Tibial artery (tissue), 4 donors: ENCODE measurements around the gene GJA3.

Source experiments
- DNase-seq, 2 donors: peaks; one replicate each; pipeline ENCODE4 v3.0.0-alpha.2; 2019
- H3K27ac ChIP-seq, 2 donors: fragments of 200-600 bp; sonication (generic) in 1 of 2; 1 replicate in 1 of 2; 2 replicates in 1 of 2; pipeline ENCODE4 v1.5.1; 2018 to 2019; ENCODE audit warnings: mild to moderate bottlenecking in 1 of 2
- H3K27me3 ChIP-seq, 2 donors: fragments of 200-600 bp; sonication (generic) in 1 of 2; one replicate each; pipeline versions ENCODE4 v1.5.1 to v1.6.0; 2016 to 2019
- H3K36me3 ChIP-seq, 3 donors: fragments of 200-600 bp; sonication (generic) in 2 of 3; one replicate each; pipeline ENCODE4 v1.5.1; 2016 to 2019; ENCODE audit warnings: mild to moderate bottlenecking in 2 of 3
- H3K4me1 ChIP-seq, 4 donors: fragments of 200-600 bp; sonication (generic) in 2 of 4; 1 replicate in 3 of 4; 2 replicates in 1 of 4; pipeline ENCODE4 v1.5.1; 2016 to 2019
- H3K4me3 ChIP-seq, 2 donors: fragments of 200-600 bp; sonication (generic) in 1 of 2; 1 replicate in 1 of 2; 2 replicates in 1 of 2; pipeline ENCODE4 v1.5.1; 2018 to 2019; ENCODE audit warnings: mild to moderate bottlenecking in 2 of 2
- H3K9me3 ChIP-seq, 3 donors: fragments of 200-600 bp; sonication (generic) in 1 of 3; one replicate each; pipeline ENCODE4 v1.5.1; 2016 to 2019
- intact Hi-C: fragments of 100-400 bp; cut with DNase I; formaldehyde crosslinking; loops from one replicate; pipeline ENCODE4 v1.15.0; 2023; ENCODE audit warnings: low total_unique reads
- TF ChIP-seq, protein P1 (sequence below), 2 experiments: fragments of 200-600 bp in 1 of 2; fragments of 450-650 bp in 1 of 2; IDR thresholded peaks; one replicate each; pipeline ENCODE4 v1.5.1; 2017 to 2019; ENCODE audit warnings: antibody characterized with exemption in 2 of 2, mild to moderate bottlenecking in 1 of 2, moderate library complexity in 1 of 2

Gene GJA3

DNA sequence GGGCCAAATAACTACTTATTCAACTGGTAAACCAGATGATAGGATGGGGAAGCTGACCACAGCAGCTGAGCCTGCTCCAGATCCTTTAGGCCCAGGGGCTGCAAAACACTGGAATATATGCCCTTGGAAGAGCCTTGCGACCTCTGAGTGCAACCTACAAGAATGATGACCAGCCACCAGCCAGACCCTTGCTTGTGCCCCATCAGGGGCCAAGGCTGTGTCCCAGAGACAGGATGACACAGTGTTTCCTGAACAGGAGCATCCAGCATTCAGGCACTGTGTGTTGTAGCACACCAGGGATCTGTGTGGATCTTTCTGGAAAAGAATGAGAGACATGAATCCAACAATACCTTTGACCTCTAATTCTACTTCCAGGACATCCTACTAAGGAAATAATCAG lies 14.5 kb downstream of the GJA3 start:
- H3K27me3 ChIP-seq, result peaks cover 0 to 68% of the 10 kb centered on the region in 2 donors

DNA sequence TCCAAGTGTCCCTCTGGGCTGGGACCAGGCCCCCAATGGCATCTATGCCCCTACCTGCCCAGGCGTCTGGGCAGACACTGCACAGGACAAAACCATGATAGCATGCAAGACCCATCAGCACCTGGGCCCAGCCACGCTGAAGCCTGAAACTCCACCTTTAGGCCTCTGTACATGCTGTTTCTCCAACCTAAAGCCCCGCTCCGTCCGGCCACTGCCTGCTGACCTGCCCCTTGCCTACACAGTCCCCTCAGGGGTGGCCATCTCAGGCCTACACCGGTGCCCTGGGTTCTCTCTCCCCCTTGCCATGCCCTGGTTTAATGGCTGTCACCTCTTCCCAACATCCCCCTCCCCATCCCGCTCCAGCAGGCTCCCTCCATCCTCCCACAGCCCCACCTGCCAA lies 15.3 kb downstream of the GJA3 start:
- H3K4me3 ChIP-seq, result no peak overlapping the region
- peaks cover 0 to 8% (median 6%) of the 10 kb centered on the region in 4 donors for H3K4me1 ChIP-seq
- no peak for DNase-seq
- TF ChIP-seq, protein P1, sequence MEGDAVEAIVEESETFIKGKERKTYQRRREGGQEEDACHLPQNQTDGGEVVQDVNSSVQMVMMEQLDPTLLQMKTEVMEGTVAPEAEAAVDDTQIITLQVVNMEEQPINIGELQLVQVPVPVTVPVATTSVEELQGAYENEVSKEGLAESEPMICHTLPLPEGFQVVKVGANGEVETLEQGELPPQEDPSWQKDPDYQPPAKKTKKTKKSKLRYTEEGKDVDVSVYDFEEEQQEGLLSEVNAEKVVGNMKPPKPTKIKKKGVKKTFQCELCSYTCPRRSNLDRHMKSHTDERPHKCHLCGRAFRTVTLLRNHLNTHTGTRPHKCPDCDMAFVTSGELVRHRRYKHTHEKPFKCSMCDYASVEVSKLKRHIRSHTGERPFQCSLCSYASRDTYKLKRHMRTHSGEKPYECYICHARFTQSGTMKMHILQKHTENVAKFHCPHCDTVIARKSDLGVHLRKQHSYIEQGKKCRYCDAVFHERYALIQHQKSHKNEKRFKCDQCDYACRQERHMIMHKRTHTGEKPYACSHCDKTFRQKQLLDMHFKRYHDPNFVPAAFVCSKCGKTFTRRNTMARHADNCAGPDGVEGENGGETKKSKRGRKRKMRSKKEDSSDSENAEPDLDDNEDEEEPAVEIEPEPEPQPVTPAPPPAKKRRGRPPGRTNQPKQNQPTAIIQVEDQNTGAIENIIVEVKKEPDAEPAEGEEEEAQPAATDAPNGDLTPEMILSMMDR (IDR thresholded peaks at IDR 0.05), result no peak
- H3K36me3 ChIP-seq, result no peaks in the 10 kb centered on the region
- peaks cover 0 to 62% of the 10 kb centered on the region in 2 donors for H3K27me3 ChIP-seq
- no peaks in the 10 kb centered on the region for H3K9me3 ChIP-seq
- H3K27ac ChIP-seq, result no peak overlapping the region
- intact Hi-C loops, result no loop called here

More for the DNA sequence above, 14.5 kb downstream of the GJA3 start:
- H3K36me3 ChIP-seq, result no peaks in the 10 kb centered on the region
- peaks cover 0 to 8% (median 6%) of the 10 kb centered on the region in 4 donors for H3K4me1 ChIP-seq
- DNase-seq, result no peak
- H3K4me3 ChIP-seq, result no peak overlapping the region
- no peaks in the 10 kb centered on the region for H3K9me3 ChIP-seq
- H3K27ac ChIP-seq, result no peak overlapping the region
- intact Hi-C loops, result no loop called here
- TF ChIP-seq, protein P1 (IDR thresholded peaks at IDR 0.05), result no peak

DNA sequence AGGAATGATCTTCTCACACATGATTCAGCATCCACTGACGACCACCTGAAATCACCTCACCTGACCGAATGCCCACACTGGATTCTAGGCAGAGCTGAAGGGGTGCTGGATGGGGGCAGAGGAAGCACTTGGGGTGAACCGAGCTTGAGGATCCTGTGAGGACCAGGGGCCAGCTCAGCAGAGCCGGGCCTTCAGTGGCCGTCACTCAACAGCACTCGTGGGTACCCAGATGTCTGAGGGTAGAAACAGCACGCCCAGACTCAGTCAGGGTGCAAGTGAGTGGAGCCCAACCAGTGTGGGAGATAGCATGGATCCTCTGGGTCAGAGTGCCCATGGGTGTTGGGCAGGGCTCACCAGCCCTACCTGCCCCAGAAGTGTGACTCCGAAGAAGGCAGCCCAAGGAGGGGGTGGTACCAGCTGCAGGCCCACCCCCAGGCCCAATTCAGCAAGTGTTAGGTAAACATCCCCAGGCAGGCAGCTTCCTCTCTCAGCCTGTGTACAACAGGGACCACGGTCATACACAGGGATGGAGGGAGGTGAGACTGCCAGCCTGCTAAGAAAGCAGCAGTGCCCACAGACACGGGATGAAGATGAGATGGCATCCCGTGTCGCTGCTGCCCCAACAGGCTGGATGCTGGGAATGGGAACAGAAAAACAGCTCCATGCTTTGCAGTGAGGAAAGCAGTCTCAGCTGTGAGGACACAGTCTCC lies 16.6 kb downstream of the GJA3 start:
- intact Hi-C loops, result no loop called here
- H3K9me3 ChIP-seq, result no peaks in the 10 kb centered on the region
- H3K27ac ChIP-seq, result no peak overlapping the region
- H3K36me3 ChIP-seq, result no peaks in the 10 kb centered on the region
- TF ChIP-seq, protein P1 (IDR thresholded peaks at IDR 0.05), result no peak
- peaks cover 0 to 58% of the 10 kb centered on the region in 2 donors for H3K27me3 ChIP-seq
- DNase-seq, result no peak
- H3K4me1 ChIP-seq, result peaks cover 0 to 8% (median 6%) of the 10 kb centered on the region in 4 donors
- H3K4me3 ChIP-seq, result no peak overlapping the region

DNA sequence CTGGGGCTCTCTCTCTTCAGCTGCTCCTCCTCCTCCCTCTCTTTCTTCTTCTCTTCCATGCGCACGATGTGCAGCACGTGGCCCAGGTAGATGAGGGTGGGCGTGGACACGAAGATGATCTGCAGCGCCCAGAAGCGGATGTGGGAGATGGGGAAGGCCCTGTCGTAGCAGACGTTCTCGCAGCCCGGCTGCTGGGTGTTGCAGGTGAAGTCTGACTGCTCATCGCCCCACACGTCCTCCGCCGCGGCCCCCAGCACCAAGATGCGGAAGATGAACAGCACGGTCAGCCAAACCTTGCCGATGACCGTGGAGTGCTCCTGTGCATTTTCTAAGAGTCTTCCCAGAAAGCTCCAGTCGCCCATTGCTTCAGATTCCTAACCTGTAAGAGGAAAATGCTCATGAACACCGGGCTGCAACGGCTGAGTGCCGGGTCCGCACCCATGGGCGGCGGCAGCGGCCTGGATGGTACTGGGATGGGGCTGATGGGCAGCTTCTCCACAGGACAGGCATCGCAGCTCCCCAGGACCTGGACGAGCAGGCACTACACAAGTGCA lies 17.8 kb downstream of the GJA3 start:
- intact Hi-C loops, result no loop called here
- DNase-seq, result no peak
- H3K27me3 ChIP-seq, result peaks cover 0 to 56% of the 10 kb centered on the region in 2 donors
- TF ChIP-seq, protein P1 (IDR thresholded peaks at IDR 0.05), result no peak
- H3K4me1 ChIP-seq, result peaks cover 0 to 8% (median 6%) of the 10 kb centered on the region in 4 donors
- no peaks in the 10 kb centered on the region for H3K36me3 ChIP-seq
- no peak overlapping the region for H3K4me3 ChIP-seq
- no peaks in the 10 kb centered on the region for H3K9me3 ChIP-seq
- H3K27ac ChIP-seq, result no peak overlapping the region

DNA sequence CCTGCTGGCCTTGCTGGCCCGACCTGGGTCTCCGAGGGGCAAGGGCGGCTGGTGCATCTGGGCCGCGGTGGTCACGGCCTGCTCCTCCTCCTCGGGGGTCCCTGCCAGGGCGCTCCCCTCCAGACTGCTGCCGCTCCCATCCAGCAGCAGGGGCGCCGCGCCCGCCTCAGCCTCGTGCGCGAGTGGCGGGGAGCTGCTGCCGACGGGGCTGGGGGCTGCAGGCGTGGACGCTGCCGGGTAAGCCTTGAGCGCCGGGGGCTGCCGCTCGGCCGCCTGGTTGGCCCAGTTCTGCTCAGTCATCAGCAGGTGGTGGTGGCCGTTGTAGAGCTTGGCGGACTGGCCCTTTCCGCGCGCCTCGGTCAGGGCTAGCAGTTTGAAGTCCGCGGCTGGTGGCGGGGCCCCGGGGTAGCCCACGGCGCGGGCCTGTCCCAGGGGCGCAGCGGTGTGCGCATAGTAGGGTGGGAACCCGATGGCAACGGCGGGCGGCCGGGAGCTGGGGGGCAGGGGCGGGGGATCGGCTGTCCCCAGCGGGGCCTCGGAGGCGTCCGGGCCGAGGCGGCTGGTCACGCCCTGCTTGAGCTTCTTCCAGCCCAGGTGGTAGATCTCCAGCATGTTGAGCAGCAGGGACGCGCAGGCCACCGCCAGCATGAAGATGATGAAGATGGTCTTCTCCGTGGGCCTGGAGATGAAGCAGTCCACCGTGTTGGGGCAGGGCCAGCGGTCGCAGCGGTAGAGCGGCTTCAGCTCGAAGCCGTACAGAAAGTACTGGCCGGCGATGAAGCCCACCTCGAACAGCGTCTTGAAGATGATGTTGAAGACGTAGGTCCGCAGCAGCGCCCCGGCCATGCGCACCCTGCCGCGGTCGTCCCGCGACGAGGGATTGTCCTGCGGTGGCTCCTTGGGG lies 18.6 kb downstream of the GJA3 start:
- no peak for DNase-seq
- Histone ChIP-seq H3K36me3 (no peaks in the 10 kb centered on the region), H3K9me3 (no peaks in the 10 kb centered on the region), H3K4me1 (peaks cover 0 to 8% (median 6%) of the 10 kb centered on the region in 4 donors), H3K27ac (no peak overlapping the region), H3K4me3 (peak overlapping the region in 1 of 2 donors; percentile 16), H3K27me3 (peaks cover 0 to 60% of the 10 kb centered on the region in 2 donors)
- TF ChIP-seq, protein P1 (IDR thresholded peaks at IDR 0.05), result no peak
- intact Hi-C loops, result no loop called here
